ENCODE results near the gene TET1. TPM values are rescaled to one million over a fixed set of nuclear protein-coding genes. Genes with fewer than 3 reads are reported as not detected.

Gene TET1
- total RNA-seq, 1 donor from 2014 or later: 0.52 TPM

DNA sequence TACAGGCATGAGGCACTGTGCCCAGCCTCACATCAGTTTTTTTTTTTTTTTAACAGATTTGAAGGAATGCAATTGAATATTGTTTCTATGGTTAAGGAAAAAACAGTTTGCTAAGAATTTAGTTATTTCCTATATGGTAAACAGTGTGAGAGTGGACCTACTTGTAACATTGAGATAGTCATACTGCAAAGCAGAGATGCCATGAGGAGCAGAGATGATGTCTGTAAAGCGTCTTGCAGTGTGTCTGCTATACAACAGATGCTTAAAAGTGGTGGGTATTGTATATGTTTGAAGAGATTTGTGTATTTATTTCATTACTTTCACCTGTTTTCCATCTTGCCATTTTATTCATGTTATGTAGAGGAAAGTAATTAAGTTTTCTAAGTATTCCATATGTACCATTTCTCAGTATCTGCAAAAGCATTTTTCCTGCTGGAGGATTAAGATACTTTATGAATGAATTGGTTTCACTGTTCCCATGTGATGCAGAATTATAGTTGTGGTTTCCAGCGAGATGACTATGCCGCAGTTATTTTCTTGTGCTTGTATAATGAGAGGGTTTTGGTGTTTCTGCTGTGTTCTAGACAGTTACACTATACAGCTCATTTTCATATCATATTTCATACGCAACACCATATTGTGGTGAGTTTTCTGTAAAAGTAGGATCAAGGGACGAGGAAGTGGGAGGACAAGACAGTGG is 26.6 kb downstream of the TET1 start:
- no peak overlapping the region for H3K4me3 ChIP-seq (ENCODE audit: low read depth, low read length)
- DNase-seq (ENCODE audit: low read depth): no peak
- TF ChIP-seq, protein P1, sequence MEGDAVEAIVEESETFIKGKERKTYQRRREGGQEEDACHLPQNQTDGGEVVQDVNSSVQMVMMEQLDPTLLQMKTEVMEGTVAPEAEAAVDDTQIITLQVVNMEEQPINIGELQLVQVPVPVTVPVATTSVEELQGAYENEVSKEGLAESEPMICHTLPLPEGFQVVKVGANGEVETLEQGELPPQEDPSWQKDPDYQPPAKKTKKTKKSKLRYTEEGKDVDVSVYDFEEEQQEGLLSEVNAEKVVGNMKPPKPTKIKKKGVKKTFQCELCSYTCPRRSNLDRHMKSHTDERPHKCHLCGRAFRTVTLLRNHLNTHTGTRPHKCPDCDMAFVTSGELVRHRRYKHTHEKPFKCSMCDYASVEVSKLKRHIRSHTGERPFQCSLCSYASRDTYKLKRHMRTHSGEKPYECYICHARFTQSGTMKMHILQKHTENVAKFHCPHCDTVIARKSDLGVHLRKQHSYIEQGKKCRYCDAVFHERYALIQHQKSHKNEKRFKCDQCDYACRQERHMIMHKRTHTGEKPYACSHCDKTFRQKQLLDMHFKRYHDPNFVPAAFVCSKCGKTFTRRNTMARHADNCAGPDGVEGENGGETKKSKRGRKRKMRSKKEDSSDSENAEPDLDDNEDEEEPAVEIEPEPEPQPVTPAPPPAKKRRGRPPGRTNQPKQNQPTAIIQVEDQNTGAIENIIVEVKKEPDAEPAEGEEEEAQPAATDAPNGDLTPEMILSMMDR (conservative IDR thresholded peaks at IDR 0.05; ENCODE audit: low read depth, low read length): no peak

DNA sequence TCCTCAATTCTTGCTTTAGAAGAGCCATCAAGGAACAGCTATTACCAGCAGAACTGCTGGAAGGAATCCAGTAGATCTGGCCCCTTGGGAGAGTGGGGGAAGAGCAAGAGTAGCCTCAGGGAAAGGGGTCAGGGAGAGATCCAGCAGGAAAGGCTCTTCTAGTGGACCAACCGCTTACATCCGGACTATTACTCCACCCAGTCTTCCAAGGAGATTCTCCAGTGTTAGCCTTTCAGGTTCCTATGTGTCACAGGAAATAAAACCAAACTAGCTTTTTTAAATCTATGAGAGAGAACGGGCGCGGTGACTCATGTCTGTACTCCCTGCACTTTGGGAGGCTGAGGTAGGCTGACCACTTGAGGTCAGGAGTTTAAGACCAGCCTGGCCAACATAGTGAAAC is 34.3 kb downstream of the TET1 start:
- no peak overlapping the region for H3K4me3 ChIP-seq (ENCODE audit: low read depth, low read length)
- TF ChIP-seq, protein P1 (conservative IDR thresholded peaks at IDR 0.05; ENCODE audit: low read depth, low read length): no peak
- no peak for DNase-seq (ENCODE audit: low read depth)

DNA sequence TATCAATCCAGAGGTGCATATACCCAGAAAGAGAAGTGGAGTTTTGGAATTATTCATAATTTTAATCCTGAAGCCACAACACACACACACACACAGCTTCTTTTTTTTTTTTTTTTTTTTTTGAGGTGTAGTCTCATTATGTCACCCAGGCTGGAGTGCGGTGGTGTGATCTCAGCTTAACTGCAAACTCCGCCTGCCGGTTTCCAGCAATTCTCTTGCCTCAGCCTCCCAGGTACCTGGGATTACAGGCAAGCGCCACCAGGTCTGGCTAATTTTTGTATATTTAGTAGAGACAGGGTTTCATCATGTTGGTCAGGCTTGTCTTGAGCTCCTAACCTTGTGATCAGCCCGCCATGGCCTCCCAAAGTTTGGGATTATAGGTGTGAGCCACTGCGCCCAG is 35.4 kb downstream of the TET1 start:
- TF ChIP-seq, protein P1 (conservative IDR thresholded peaks at IDR 0.05; ENCODE audit: low read depth, low read length): no peak
- no peak for DNase-seq (ENCODE audit: low read depth)
- H3K4me3 ChIP-seq (ENCODE audit: low read depth, low read length): no peak overlapping the region

DNA sequence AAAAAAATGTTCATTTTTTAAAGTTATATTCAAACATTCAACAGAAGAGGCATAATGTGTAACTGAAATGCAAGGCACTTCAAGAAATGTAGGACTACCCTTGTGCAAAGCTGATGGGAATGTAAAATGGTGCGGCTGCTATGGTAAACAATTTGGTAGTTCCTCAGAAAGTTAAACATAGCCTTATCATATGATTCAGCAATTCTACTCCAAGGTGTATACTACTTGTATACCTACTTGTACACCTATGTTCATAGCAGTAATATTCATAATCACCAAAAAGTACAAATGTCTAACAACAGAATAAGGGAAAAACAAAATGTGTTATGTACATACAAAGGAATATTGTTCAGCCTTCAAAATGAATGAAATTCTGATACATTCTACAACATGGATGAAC is 37.3 kb downstream of the TET1 start:
- DNase-seq (ENCODE audit: low read depth): no peak
- TF ChIP-seq, protein P1 (conservative IDR thresholded peaks at IDR 0.05; ENCODE audit: low read depth, low read length): no peak
- no peak overlapping the region for H3K4me3 ChIP-seq (ENCODE audit: low read depth, low read length)

DNA sequence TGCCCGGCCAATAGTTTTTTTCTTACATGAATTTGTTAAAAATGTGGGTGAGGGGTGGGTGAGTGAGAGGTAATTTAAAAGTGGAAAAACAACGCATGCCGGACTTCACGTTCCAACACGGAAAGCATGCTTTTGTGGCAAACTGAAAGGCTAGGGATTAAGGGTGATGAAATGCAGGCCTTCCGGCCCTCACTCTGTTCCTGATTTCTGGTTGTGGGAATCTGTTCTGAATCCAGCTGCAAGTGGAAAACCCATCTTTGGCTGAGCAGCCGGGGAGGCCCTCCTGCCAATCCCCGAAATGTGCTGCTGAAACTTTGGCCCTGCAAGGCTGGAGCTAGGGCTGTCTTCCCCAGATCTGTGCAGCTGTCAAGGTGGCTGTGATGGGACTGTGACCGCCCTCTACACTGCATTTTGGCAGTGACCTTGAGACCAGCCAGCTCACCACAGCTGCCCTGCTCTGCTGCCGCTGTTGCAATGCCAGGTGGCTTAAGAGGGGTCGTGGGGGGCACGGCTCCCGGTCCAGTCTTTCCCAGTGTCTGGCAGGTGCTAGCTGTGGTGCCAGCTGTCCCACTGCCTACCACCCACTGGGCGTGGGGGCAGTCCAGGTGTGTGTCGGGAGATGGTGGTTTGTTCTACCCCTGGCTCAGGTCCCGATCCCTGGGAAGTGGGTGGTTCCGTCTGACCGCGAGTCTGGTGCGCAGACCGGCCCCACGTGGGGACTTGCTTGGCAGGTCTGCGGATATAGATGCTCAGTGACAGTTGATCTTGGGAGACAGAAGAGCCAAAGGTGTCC is 39.0 kb downstream of the TET1 start:
- H3K4me3 ChIP-seq (ENCODE audit: low read depth, low read length): peak overlapping the region; percentile 59
- TF ChIP-seq, protein P1 (conservative IDR thresholded peaks at IDR 0.05; ENCODE audit: low read depth, low read length): no peak
- no peak for DNase-seq (ENCODE audit: low read depth)

DNA sequence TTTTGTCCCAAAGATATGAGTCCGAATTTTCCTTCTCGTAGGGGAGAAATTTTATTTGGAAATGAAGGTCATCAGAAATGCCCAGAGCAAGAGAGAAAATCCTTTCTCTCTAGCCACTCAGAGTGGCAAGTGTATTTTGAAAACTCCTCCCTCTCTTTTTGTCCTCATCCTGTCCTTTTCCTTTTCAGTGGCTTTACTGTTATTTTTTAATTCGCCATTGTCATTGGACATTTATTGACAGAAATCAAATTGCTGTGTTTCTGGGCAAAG is 39.6 kb downstream of the TET1 start:
- TF ChIP-seq, protein P1 (conservative IDR thresholded peaks at IDR 0.05; ENCODE audit: low read depth, low read length): no peak
- peak overlapping the region; percentile 59 for H3K4me3 ChIP-seq (ENCODE audit: low read depth, low read length)
- DNase-seq (ENCODE audit: low read depth): no peak
